HL-60 (cell line): ENCODE measurements around the gene SREBF1.

Experiments
- GABPA ChIP-seq: IDR thresholded peaks from 2 replicates; pipeline ENCODE4 v1.6.1; 2012; ENCODE audit warnings: low read depth
- TF ChIP-seq, protein P1 (sequence below): IDR thresholded peaks from one replicate; pipeline ENCODE4 v1.5.1; 2011; ENCODE audit warnings: low read length, control low read depth, inconsistent platforms; ENCODE audit not compliant: insufficient read depth
- TF ChIP-seq, protein P2 (sequence below): IDR thresholded peaks from 2 replicates; pipeline ENCODE4 v1.6.1; 2012; ENCODE audit warnings: low read depth; ENCODE audit not compliant: insufficient replicate concordance

DNA sequence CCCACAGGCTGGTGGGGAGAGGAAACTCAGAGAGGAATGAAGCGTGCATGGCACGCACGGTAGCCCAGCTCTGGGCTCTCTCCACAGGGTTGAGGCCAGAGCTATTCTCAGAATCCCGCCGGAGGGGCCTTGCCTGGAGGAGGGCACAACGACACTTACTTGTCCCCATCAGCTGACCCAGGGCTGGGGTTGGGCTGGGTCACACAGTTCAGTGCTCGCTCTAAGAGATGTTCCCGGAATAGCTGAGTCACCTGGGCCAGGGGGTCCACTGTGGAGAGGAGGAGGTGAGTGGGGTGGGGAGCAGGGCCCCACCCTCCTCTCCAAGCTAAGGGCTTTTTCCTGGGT, 21.8 kb downstream of the SREBF1 start:
- TF ChIP-seq, protein P1, sequence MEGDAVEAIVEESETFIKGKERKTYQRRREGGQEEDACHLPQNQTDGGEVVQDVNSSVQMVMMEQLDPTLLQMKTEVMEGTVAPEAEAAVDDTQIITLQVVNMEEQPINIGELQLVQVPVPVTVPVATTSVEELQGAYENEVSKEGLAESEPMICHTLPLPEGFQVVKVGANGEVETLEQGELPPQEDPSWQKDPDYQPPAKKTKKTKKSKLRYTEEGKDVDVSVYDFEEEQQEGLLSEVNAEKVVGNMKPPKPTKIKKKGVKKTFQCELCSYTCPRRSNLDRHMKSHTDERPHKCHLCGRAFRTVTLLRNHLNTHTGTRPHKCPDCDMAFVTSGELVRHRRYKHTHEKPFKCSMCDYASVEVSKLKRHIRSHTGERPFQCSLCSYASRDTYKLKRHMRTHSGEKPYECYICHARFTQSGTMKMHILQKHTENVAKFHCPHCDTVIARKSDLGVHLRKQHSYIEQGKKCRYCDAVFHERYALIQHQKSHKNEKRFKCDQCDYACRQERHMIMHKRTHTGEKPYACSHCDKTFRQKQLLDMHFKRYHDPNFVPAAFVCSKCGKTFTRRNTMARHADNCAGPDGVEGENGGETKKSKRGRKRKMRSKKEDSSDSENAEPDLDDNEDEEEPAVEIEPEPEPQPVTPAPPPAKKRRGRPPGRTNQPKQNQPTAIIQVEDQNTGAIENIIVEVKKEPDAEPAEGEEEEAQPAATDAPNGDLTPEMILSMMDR, result no peak
- TF ChIP-seq, protein P2, sequence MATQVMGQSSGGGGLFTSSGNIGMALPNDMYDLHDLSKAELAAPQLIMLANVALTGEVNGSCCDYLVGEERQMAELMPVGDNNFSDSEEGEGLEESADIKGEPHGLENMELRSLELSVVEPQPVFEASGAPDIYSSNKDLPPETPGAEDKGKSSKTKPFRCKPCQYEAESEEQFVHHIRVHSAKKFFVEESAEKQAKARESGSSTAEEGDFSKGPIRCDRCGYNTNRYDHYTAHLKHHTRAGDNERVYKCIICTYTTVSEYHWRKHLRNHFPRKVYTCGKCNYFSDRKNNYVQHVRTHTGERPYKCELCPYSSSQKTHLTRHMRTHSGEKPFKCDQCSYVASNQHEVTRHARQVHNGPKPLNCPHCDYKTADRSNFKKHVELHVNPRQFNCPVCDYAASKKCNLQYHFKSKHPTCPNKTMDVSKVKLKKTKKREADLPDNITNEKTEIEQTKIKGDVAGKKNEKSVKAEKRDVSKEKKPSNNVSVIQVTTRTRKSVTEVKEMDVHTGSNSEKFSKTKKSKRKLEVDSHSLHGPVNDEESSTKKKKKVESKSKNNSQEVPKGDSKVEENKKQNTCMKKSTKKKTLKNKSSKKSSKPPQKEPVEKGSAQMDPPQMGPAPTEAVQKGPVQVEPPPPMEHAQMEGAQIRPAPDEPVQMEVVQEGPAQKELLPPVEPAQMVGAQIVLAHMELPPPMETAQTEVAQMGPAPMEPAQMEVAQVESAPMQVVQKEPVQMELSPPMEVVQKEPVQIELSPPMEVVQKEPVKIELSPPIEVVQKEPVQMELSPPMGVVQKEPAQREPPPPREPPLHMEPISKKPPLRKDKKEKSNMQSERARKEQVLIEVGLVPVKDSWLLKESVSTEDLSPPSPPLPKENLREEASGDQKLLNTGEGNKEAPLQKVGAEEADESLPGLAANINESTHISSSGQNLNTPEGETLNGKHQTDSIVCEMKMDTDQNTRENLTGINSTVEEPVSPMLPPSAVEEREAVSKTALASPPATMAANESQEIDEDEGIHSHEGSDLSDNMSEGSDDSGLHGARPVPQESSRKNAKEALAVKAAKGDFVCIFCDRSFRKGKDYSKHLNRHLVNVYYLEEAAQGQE, result no peak
- no peak for TF ChIP-seq GABPA
